K562 (cell line): ENCODE measurements around the gene GPR39. TPM values are rescaled to one million over a fixed set of nuclear protein-coding genes. Genes with fewer than 3 reads are reported as not detected.

ENCODE experiments used
- ATAC-seq: fragments of 200-7000 bp; cut with Tn5 transposase; 3 replicates; pipeline ENCODE4 v1.9.1; 2020; ENCODE audit warnings: moderate library complexity
- BruUV-seq: library from RNA; stranded (reverse); fragments of 400-500 nt; replicated peaks from 2 replicates; lab custom pipeline; 2021; lab: Mats Ljungman, UMichigan
- CTCF ChIA-PET: fragments of 300-600 bp; formaldehyde crosslinking; extraction: SDS; loops from one replicate; lab custom pipeline; 2021; ENCODE audit warnings: low intra/inter-chr PET ratio; lab: Yijun Ruan, JAX
- POLR2A ChIA-PET: fragments of 300-600, 350-650 bp; sonication (Branson Sonifier 250); formaldehyde crosslinking; extraction: SDS; loops from one replicate; lab custom pipeline; 2021; ENCODE audit warnings: antibody characterized with exemption, inconsistent platforms; lab: Yijun Ruan, JAX
- DNase-seq, 4 experiments: peaks; one replicate each; pipeline versions ENCODE4 v3.0.0 to v3.0.0-alpha.2; 2011 to 2018; ENCODE audit warnings: low spot score in 3 of 4, mixed read lengths in 3 of 4; ENCODE audit errors: extremely low read depth in 1 of 4
- FAIRE-seq: peaks from 2 replicates; lab custom pipeline; 2011; peaks lifted over from hg19 to GRCh38; lab: Jason Lieb, UNC
- H2AFZ ChIP-seq: 2 replicates; pipeline ENCODE4 v1.6.0; 2011; ENCODE audit warnings: low read depth, low read length, control low read depth, inconsistent platforms
- H3K27ac ChIP-seq: fragments of 200-600 bp; 3 replicates; pipeline ENCODE4 v1.8.0; 2011; ENCODE audit warnings: low read depth, mild to moderate bottlenecking, control low read depth, inconsistent platforms, low read length, moderate library complexity, mixed read lengths; ENCODE audit errors: extremely low read depth
- H3K27me3 ChIP-seq, 2 experiments: fragments of 300-600 bp in 1 of 2; 2 replicates in 1 of 2; 3 replicates in 1 of 2; pipeline versions ENCODE4 v1.6.0 to v1.8.0; 2011; ENCODE audit warnings: inconsistent platforms in 2 of 2, low read length in 2 of 2, mild to moderate bottlenecking in 1 of 2, mixed read lengths in 1 of 2, moderate library complexity in 1 of 2; ENCODE audit not compliant: control insufficient read depth in 2 of 2, insufficient read depth in 2 of 2
- H3K36me3 ChIP-seq: fragments of 300-600 bp; 3 replicates; pipeline ENCODE4 v1.8.0; 2011; ENCODE audit warnings: mild to moderate bottlenecking, low read length, inconsistent platforms; ENCODE audit not compliant: control insufficient read depth, insufficient read depth
- H3K4me1 ChIP-seq, 2 experiments: fragments of 200-600 bp in 1 of 2; replicated peaks in 1 of 2; 2 replicates in 1 of 2; 3 replicates in 1 of 2; pipeline versions ENCODE4 v1.5.1 to v1.8.0; 2011; ENCODE audit warnings: inconsistent platforms in 2 of 2, low read length in 2 of 2, mild to moderate bottlenecking in 1 of 2, mixed read lengths in 1 of 2, moderate library complexity in 1 of 2; ENCODE audit not compliant: control insufficient read depth in 2 of 2, insufficient read depth in 2 of 2
- H3K4me2 ChIP-seq: 2 replicates; pipeline ENCODE4 v1.6.1; 2011; ENCODE audit warnings: low read length, control low read depth, inconsistent platforms, mixed read lengths; ENCODE audit not compliant: insufficient read depth
- H3K4me3 ChIP-seq: fragments of 200-600 bp; sonication (generic), shearing (Covaris generic); 2 replicates; pipeline ENCODE4 v1.5.1; 2016; ENCODE audit warnings: control low read depth, inconsistent platforms
- H3K79me2 ChIP-seq: fragments of 200-600 bp; 3 replicates; pipeline ENCODE4 v1.8.0; 2011; ENCODE audit warnings: low read length, inconsistent platforms; ENCODE audit not compliant: control insufficient read depth, insufficient read depth
- H3K9ac ChIP-seq, 2 experiments: 2 replicates each; pipeline versions ENCODE4 v1.6.0 to v1.6.1; 2011; ENCODE audit warnings: low read depth in 2 of 2, low read length in 2 of 2, control low read depth in 1 of 2, inconsistent platforms in 1 of 2, mild to moderate bottlenecking in 1 of 2, mixed read lengths in 1 of 2; ENCODE audit not compliant: insufficient read depth in 1 of 2
- H3K9me1 ChIP-seq: one replicate; pipeline ENCODE4 v1.6.0; 2011; ENCODE audit warnings: inconsistent platforms, mild to moderate bottlenecking, low read length, moderate library complexity; ENCODE audit not compliant: control insufficient read depth, insufficient read depth
- H3K9me3 ChIP-seq: replicated peaks from 2 replicates; pipeline ENCODE4 v1.5.1; 2011; ENCODE audit warnings: low read depth, low read length, inconsistent platforms; ENCODE audit not compliant: control insufficient read depth, insufficient read depth
- H4K20me1 ChIP-seq: replicated peaks from 2 replicates; pipeline ENCODE4 v1.6.1; 2011; ENCODE audit warnings: low read length, inconsistent platforms, mixed read lengths; ENCODE audit not compliant: control insufficient read depth, insufficient read depth
- BACH1 ChIP-seq: fragments of 200-800 bp; sonication (Bioruptor generic); IDR thresholded peaks from 2 replicates; pipeline ENCODE4 v1.6.1; 2016; ENCODE audit warnings: missing genetic modification characterization, missing compliant biosample characterization
- CREM ChIP-seq: IDR thresholded peaks from 2 replicates; pipeline ENCODE4 v1.6.1; 2014; ENCODE audit warnings: antibody characterized with exemption, low read depth
- HDGF ChIP-seq: fragments of 450-650 bp; IDR thresholded peaks from 2 replicates; pipeline ENCODE4 v1.6.1; 2016
- HNRNPUL1 ChIP-seq: fragments of 200-400 bp; formaldehyde crosslinking; IDR thresholded peaks from 2 replicates; pipeline ENCODE4 v1.6.1; 2017; ENCODE audit warnings: low read length
- ILK ChIP-seq: fragments of 450-650 bp; IDR thresholded peaks from 2 replicates; pipeline ENCODE4 v1.6.1; 2016; ENCODE audit warnings: missing genetic modification characterization, low read depth, mild to moderate bottlenecking, missing compliant biosample characterization, moderate library complexity, borderline replicate concordance
- MTA2 ChIP-seq: fragments of 450-650 bp; IDR thresholded peaks from 2 replicates; pipeline ENCODE4 v1.6.1; 2016; ENCODE audit warnings: low read depth
- NFE2L1 ChIP-seq: fragments of 450-650 bp; IDR thresholded peaks from 2 replicates; pipeline ENCODE4 v1.6.1; 2016; ENCODE audit warnings: missing genetic modification characterization, low read depth, mild to moderate bottlenecking, missing compliant biosample characterization, moderate library complexity, borderline replicate concordance
- NR2C1 ChIP-seq, 2 experiments: fragments of 450-650 bp; IDR thresholded peaks; 2 replicates each; pipeline ENCODE4 v1.6.1; 2017; ENCODE audit warnings: mild to moderate bottlenecking in 2 of 2, antibody characterized with exemption in 1 of 2, inconsistent platforms in 1 of 2, missing compliant biosample characterization in 1 of 2, missing genetic modification characterization in 1 of 2
- NR3C1 ChIP-seq: sonication (generic); formaldehyde crosslinking; IDR thresholded peaks from 2 replicates; pipeline ENCODE4 v1.8.1; 2022; ENCODE audit warnings: missing genetic modification reagents
- POLR3A ChIP-seq: IDR thresholded peaks from 2 replicates; pipeline ENCODE4 v1.6.1; 2011; ENCODE audit warnings: borderline replicate concordance, mild to moderate bottlenecking, moderate library complexity; ENCODE audit not compliant: insufficient read length, insufficient read depth; ENCODE audit errors: extremely low read depth
- RB1 ChIP-seq: fragments of 450-650 bp; IDR thresholded peaks from 2 replicates; pipeline ENCODE4 v1.6.1; 2017; ENCODE audit warnings: low read depth, mild to moderate bottlenecking
- TOE1 ChIP-seq, 2 experiments: fragments of 450-650 bp in 1 of 2; sonication (generic) in 1 of 2; formaldehyde crosslinking in 1 of 2; IDR thresholded peaks; 2 replicates each; pipeline versions ENCODE4 v1.7.1 to v1.8.0; 2016 to 2022; ENCODE audit warnings: borderline replicate concordance in 2 of 2, mild to moderate bottlenecking in 2 of 2, antibody characterized with exemption in 1 of 2, inconsistent platforms in 1 of 2, low read depth in 1 of 2, missing genetic modification reagents in 1 of 2, moderate library complexity in 1 of 2
- ZC3H11A ChIP-seq: IDR thresholded peaks from 2 replicates; pipeline ENCODE4 v1.6.1; 2012; ENCODE audit warnings: low read depth, low read length, improper control_type of control experiment
- ZKSCAN1 ChIP-seq: fragments of 150-350 bp; IDR thresholded peaks from 2 replicates; pipeline ENCODE4 v1.6.1; 2016; ENCODE audit warnings: low read depth, low read length
- ZNF140 ChIP-seq: fragments of 250-450 bp; sonication (Bioruptor Pico); IDR thresholded peaks from 2 replicates; pipeline ENCODE4 v1.8.0; 2021; ENCODE audit warnings: moderate library complexity, mild to moderate bottlenecking, inconsistent platforms
- ZNF212 ChIP-seq: fragments of 450-650 bp; formaldehyde crosslinking; IDR thresholded peaks from 2 replicates; pipeline ENCODE4 v1.4.0; 2020; ENCODE audit warnings: mild to moderate bottlenecking
- ZNF217 ChIP-seq: sonication (generic); formaldehyde crosslinking; IDR thresholded peaks from 2 replicates; pipeline ENCODE4 v1.8.0; 2022; ENCODE audit warnings: mild to moderate bottlenecking, missing genetic modification reagents
- ZNF445 ChIP-seq: fragments of 250-450 bp; sonication (Bioruptor Pico); IDR thresholded peaks from 2 replicates; pipeline ENCODE4 v1.4.0; 2020; ENCODE audit warnings: low read depth, mild to moderate bottlenecking, moderate library complexity
- WGBS: fragments of 100-300 bp; shearing (Covaris generic); methylation state at CpG from one replicate; pipeline ENCODE4 v1.1.6; 2016; ENCODE audit warnings: low coverage, mixed read lengths; ENCODE audit not compliant: insufficient coverage; ENCODE audit errors: missing lambda C conversion rate; 5-methylcytosine and 5-hydroxymethylcytosine counted together
- in situ Hi-C: fragments of 300-500 bp; cut with MboI; formaldehyde crosslinking; loops from 4 replicates; pipeline ENCODE4 v1.15.0; 2018; ENCODE audit warnings: inconsistent platforms, mixed read lengths
- intact Hi-C: fragments of 100-400 bp; cut with micrococcal nuclease; formaldehyde crosslinking; loops from 2 replicates; pipeline ENCODE4 v1.14.2; 2022
- polyA plus RNA-seq, 8 experiments: library from polyadenylated mRNA; depleted of rRNA in 4 of 8; stranded (reverse) in 5 of 8; unstranded in 3 of 8; fragments of >200 nt; fragmentation: Nextera tagmentation in 2 of 8; fragmentation: Illumina TruSeq in 1 of 8; extraction: Ambion mirVana in 2 of 8; extraction: Trizol in 1 of 8; gene quantifications; 2 replicates each; pipeline versions ENCODE4 v1.2.1 to v1.2.3, GENCODE V29; 2011 to 2014; ENCODE audit warnings: inconsistent platforms in 1 of 8, missing spikeins in 1 of 8
- total RNA-seq, 7 experiments: library from RNA; depleted of rRNA in 6 of 7; stranded (reverse); fragments of >200 nt in 6 of 7; fragmentation: Illumina TruSeq in 2 of 7; extraction: Trizol in 2 of 7; gene quantifications; 2 replicates each; pipeline versions ENCODE4 v1.2.1 to v1.2.3, GENCODE V29; 2011 to 2021; ENCODE audit warnings: low replicate concordance in 1 of 7
- TF ChIP-seq, protein P1 (sequence below): fragments of 250-450 bp; sonication (Bioruptor Pico); IDR thresholded peaks from 2 replicates; pipeline ENCODE4 v1.8.0; 2021; ENCODE audit warnings: mild to moderate bottlenecking, moderate library complexity
- TF ChIP-seq, protein P2 (sequence below): sonication (generic); formaldehyde crosslinking; IDR thresholded peaks from 2 replicates; pipeline ENCODE4 v1.8.0; 2022; ENCODE audit warnings: mild to moderate bottlenecking, missing genetic modification reagents

GPR39 gene
- total and polyA plus RNA-seq, 9 of the 15 experiments (the other 6 are each of a cell fraction or from before 2014, with no cell fraction given), result 0.04 TPM; not detected in 8

DNA sequence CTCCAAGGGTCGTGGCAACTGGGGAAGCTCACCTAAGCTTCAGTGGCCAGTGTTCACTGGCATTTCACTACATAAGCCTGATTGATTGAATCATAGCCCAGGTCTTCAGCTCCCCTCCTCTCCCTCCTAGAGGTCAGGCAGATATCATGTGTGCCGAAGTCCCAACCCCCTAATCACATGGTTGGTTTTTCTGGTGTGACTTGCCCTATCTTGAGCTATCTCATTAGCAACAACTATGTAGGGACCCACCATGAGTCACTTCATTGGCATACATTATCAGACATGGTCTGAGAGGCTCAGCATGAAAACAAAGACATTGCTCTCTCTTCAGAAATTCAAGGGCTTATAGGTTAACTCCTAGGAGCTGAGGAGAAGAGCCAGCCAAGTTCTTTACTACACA is 176.6 kb downstream of the GPR39 start (continued):
- TF ChIP-seq, protein P1, sequence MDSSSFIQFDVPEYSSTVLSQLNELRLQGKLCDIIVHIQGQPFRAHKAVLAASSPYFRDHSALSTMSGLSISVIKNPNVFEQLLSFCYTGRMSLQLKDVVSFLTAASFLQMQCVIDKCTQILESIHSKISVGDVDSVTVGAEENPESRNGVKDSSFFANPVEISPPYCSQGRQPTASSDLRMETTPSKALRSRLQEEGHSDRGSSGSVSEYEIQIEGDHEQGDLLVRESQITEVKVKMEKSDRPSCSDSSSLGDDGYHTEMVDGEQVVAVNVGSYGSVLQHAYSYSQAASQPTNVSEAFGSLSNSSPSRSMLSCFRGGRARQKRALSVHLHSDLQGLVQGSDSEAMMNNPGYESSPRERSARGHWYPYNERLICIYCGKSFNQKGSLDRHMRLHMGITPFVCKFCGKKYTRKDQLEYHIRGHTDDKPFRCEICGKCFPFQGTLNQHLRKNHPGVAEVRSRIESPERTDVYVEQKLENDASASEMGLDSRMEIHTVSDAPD (CRISPR knock-in tag), result no peak
- no peak for TF ChIP-seq ZNF212 (CRISPR knock-in tag)
- TF ChIP-seq NR3C1 (CRISPR knock-in tag), result no peak
- TF ChIP-seq NFE2L1 (tag), result no peak
- TF ChIP-seq ZC3H11A, result no peak

DNA sequence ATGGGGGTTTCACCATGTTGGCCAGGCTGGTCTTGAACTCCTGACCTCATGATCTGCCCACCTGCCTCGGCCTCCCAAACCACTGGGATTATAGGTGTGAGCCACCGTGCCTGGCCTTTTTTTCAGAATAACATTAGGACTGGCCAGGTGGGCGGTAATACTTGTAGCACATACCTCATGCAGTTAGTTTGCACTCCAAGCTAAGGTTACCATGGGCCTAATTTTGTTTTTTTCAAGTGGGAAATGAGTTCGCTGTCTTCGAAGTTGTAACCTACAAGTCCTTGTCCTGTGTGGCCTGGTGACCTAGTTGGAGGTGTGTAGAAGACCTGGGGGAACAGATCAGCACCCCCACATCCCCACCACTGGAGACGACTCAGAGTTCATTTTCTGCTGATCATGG is 178.6 kb downstream of the GPR39 start:
- FAIRE-seq (no peak), DNase-seq (no peak), ATAC-seq (no peak)
- Histone ChIP-seq H2AFZ (no peak overlapping the region), H3K27ac (no peak overlapping the region), H3K4me3 (no peak overlapping the region), H3K4me2 (no peak overlapping the region), H4K20me1 (no peaks in the 10 kb centered on the region), H3K36me3 (no peaks in the 10 kb centered on the region), H3K4me1 (no peaks in the 10 kb centered on the region), H3K9me3 (no peaks in the 10 kb centered on the region), H3K9me1 (no peaks in the 10 kb centered on the region), H3K9ac (no peak overlapping the region), H3K27me3 (no peaks in the 10 kb centered on the region), H3K79me2 (no peaks in the 10 kb centered on the region)
- BruUV-seq, result no TSS peak
- in situ Hi-C loops, result no loop called here
- POLR2A ChIA-PET, result no interaction called here
- CTCF ChIA-PET, result no interaction called here
- 0% methylated on average over 6 of the region's 6 CpGs for WGBS
- intact Hi-C loops, result no loop called here
- TF ChIP-seq HDGF (no peak), NR2C1 (IDR thresholded peaks at IDR 0.05) (no peak), NR2C1 (tag; IDR thresholded peaks at IDR 0.05) (no peak), ILK (tag) (no peak), HNRNPUL1 (no peak), MTA2 (no peak), RB1 (no peak), ZNF445 (CRISPR knock-in tag) (no peak), ZNF140 (CRISPR knock-in tag) (no peak), POLR3A (no peak), BACH1 (tag) (no peak), ZNF217 (CRISPR knock-in tag) (no peak), CREM (no peak), TOE1 (IDR thresholded peaks at IDR 0.05; ENCODE audit: borderline replicate concordance) (no peak), TOE1 (CRISPR knock-in tag; IDR thresholded peaks at IDR 0.05; ENCODE audit: borderline replicate concordance, low read depth) (no peak), ZKSCAN1 (no peak)
- TF ChIP-seq, protein P2, sequence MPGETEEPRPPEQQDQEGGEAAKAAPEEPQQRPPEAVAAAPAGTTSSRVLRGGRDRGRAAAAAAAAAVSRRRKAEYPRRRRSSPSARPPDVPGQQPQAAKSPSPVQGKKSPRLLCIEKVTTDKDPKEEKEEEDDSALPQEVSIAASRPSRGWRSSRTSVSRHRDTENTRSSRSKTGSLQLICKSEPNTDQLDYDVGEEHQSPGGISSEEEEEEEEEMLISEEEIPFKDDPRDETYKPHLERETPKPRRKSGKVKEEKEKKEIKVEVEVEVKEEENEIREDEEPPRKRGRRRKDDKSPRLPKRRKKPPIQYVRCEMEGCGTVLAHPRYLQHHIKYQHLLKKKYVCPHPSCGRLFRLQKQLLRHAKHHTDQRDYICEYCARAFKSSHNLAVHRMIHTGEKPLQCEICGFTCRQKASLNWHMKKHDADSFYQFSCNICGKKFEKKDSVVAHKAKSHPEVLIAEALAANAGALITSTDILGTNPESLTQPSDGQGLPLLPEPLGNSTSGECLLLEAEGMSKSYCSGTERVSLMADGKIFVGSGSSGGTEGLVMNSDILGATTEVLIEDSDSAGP, result no peak
